Bronchial epithelial cell (primary cell): ENCODE data around the gene AK5. TPM values are rescaled to one million over a fixed set of nuclear protein-coding genes. Genes with fewer than 3 reads are reported as not detected.
A peak's percentile ranks its signal among the peaks of the same experiment; 100 is the strongest.

Experiments
- DNase-seq: peaks from one replicate; pipeline ENCODE4 v3.0.0-alpha.2; 2010; ENCODE audit warnings: low read depth
- FAIRE-seq: peaks from 2 replicates; lab custom pipeline; 2011; peaks lifted over from hg19 to GRCh38; lab: Jason Lieb, UNC
- H3K27me3 ChIP-seq: 2 replicates; pipeline ENCODE4 v1.5.1; 2011; ENCODE audit warnings: low read length; ENCODE audit not compliant: control insufficient read depth, insufficient read depth
- H3K36me3 ChIP-seq: 2 replicates; pipeline ENCODE4 v1.5.1; 2011; ENCODE audit warnings: low read length; ENCODE audit not compliant: control insufficient read depth, insufficient read depth
- H3K4me3 ChIP-seq: 2 replicates; pipeline ENCODE4 v1.5.1; 2011; ENCODE audit warnings: mild to moderate bottlenecking, low read depth, low read length, control low read depth
- CTCF ChIP-seq: IDR thresholded peaks from 2 replicates; pipeline ENCODE4 v1.5.1; 2011; ENCODE audit warnings: mild to moderate bottlenecking, moderate library complexity, low read length, control low read depth, inconsistent platforms; ENCODE audit not compliant: insufficient read depth, severe bottlenecking
- total RNA-seq: library from RNA; depleted of rRNA; stranded (reverse); fragments of >200 nt; gene quantifications from 2 replicates; pipeline ENCODE4 v1.2.1, GENCODE V29; 2014

The AK5 gene
- total RNA-seq, 1 donor from 2014 or later: not detected

GRCh38 chr1:77282187-77282865, 507 bp downstream of the AK5 start:
- Histone ChIP-seq H3K27me3 (peaks cover 21% of the 10 kb centered on the region), H3K4me3 (peak overlapping the region; percentile 31)
- no peak for DNase-seq

GRCh38 chr1:77282866-77283539, 1.2 kb downstream of the AK5 start:
- TF ChIP-seq CTCF: no peak
- Histone ChIP-seq H3K36me3 (no peaks in the 10 kb centered on the region), H3K4me3 (peak overlapping the region; percentile 31), H3K27me3 (peaks cover 21% of the 10 kb centered on the region)
- DNase-seq (no peak), FAIRE-seq (no peak)

More at GRCh38 chr1:77282187-77282865, 507 bp downstream of the AK5 start:
- H3K36me3 ChIP-seq: no peaks in the 10 kb centered on the region
- no peak for FAIRE-seq
- TF ChIP-seq CTCF: no peak

DNA sequence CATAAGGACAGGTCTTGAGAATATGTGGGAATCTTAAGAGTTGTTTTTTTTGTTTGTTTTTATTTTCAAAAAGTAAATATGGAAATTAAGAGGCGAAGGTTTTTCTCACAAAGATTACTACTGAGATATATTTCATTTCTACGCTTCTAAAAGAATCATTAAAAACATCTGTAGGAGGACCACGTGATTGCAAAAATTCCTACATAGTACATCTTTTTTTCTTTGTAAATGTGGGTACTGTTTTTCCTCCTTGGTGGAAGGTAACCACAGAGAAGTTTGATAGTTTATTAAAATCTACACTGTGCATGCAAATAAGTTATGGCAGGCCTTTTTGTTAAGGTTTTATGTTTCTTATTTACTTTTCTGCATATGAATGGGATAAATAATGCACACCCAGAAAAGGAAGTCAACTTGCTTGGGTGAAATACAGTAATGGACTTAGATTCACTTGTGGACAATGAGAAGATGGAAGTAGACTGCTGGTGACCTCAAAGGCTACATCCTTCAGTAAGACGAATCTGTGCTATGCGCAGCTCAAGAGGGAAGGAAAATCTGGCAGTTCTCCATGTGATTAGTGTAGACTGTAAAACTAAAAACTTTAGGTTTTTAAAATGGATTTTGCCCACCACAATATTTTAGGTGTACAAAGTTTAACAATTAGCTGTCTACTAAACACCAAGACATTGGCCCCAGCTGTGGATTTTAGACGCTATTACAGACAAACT, 2.0 kb downstream of the AK5 start:
- no peak for TF ChIP-seq CTCF
- Histone ChIP-seq H3K27me3 (peaks cover 21% of the 10 kb centered on the region), H3K36me3 (no peaks in the 10 kb centered on the region), H3K4me3 (no peak overlapping the region)
- DNase-seq: no peak
- FAIRE-seq: no peak

DNA sequence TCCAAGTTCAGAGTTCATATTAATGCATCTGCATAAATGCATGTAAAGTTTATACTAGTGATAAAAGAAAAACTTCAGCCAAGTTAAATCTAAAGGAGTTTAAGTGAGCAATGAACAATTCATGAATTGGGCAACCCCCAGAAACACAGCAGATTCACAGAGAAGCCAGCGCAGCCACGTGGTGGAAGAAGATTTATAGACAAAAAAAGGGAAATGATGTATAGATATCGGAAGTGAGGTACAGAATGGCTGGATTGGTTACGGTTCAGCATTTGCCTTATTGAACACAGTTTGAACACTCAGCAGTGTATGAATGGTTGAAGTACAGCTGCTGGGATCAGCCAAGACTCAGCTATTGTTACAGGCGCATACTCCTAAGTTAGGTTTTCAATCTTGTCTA, 5.7 kb downstream of the AK5 start:
- Histone ChIP-seq H3K27me3 (peaks cover 9% of the 10 kb centered on the region), H3K4me3 (no peak overlapping the region), H3K36me3 (no peaks in the 10 kb centered on the region)
- FAIRE-seq (no peak), DNase-seq (no peak)
- TF ChIP-seq CTCF: no peak

- TF ChIP-seq CTCF: no peak
- DNase-seq (peak; percentile 42), FAIRE-seq (no peak)
- H3K27me3 ChIP-seq: peaks cover 1% of the 10 kb centered on the region
- H3K4me3 ChIP-seq: no peak overlapping the region
- H3K36me3 ChIP-seq: no peaks in the 10 kb centered on the region
Observed at GRCh38 chr1:77288275-77288674, 6.5 kb downstream of the AK5 start.
